PC-3 (cell line): ENCODE measurements around the gene PYDC1. TPM values are rescaled to one million over a fixed set of nuclear protein-coding genes. Genes with fewer than 3 reads are reported as not detected.

Source experiments
- ATAC-seq: fragments of 200-7000 bp; cut with Tn5 transposase; 2 replicates; pipeline ENCODE4 v1.9.1; 2020; ENCODE audit warnings: mild to moderate bottlenecking, moderate library complexity
- BruUV-seq: library from RNA; stranded (reverse); fragments of 400-500 nt; replicated peaks from 2 replicates; lab custom pipeline; 2021; lab: Mats Ljungman, UMichigan
- CTCF ChIA-PET: fragments of 300-600 bp; sonication (Branson Sonifier 250); formaldehyde crosslinking; loops from one replicate; lab custom pipeline; 2022; ENCODE audit warnings: antibody characterized with exemption; lab: Charles Lee
- POLR2A ChIA-PET: fragments of 300-600 bp; sonication (Branson Sonifier 250); formaldehyde crosslinking; loops from one replicate; lab custom pipeline; 2022; ENCODE audit warnings: antibody characterized with exemption; ENCODE audit not compliant: unreplicated experiment; lab: Charles Lee
- DNase-seq: peaks from one replicate; pipeline ENCODE4 v3.0.0-alpha.2; 2015
- H2AFZ ChIP-seq: fragments of 300-600 bp; sonication (generic); 2 replicates; pipeline ENCODE4 v1.6.0; 2016; ENCODE audit warnings: antibody characterized with exemption, low read length
- H3F3A ChIP-seq: fragments of 300-600 bp; sonication (generic); one replicate; pipeline ENCODE4 v1.6.0; 2017; ENCODE audit warnings: antibody characterized with exemption, low read length, control low read depth, mild to moderate bottlenecking; ENCODE audit not compliant: unreplicated experiment
- H3K27ac ChIP-seq: fragments of 300-600 bp; sonication (generic); 2 replicates; pipeline ENCODE4 v1.5.1; 2016; ENCODE audit warnings: mild to moderate bottlenecking, low read length
- H3K27me3 ChIP-seq: fragments of 300-600 bp; sonication (generic); 2 replicates; pipeline ENCODE4 v1.6.1; 2016; ENCODE audit warnings: low read length, mixed read lengths
- H3K36me3 ChIP-seq: fragments of 300-600 bp; sonication (generic); 2 replicates; pipeline ENCODE4 v1.6.1; 2016; ENCODE audit warnings: low read depth, mixed run types, low read length, mixed read lengths
- H3K4me1 ChIP-seq: fragments of 300-600 bp; sonication (generic); 2 replicates; pipeline ENCODE4 v1.5.1; 2016; ENCODE audit warnings: low read length; ENCODE audit not compliant: insufficient read depth
- H3K4me2 ChIP-seq: fragments of 300-600 bp; sonication (generic); 2 replicates; pipeline ENCODE4 v1.6.0; 2016; ENCODE audit warnings: low read length
- H3K4me3 ChIP-seq: fragments of 300-600 bp; sonication (generic); 2 replicates; pipeline ENCODE4 v1.5.1; 2016; ENCODE audit warnings: mild to moderate bottlenecking, low read length, mixed read lengths
- H3K79me2 ChIP-seq: fragments of 300-600 bp; sonication (generic); 2 replicates; pipeline ENCODE4 v1.6.1; 2017; ENCODE audit warnings: low read length, mixed read lengths
- H3K9ac ChIP-seq: fragments of 300-600 bp; sonication (generic); 2 replicates; pipeline ENCODE4 v1.6.0; 2016; ENCODE audit warnings: mild to moderate bottlenecking, low read length
- H3K9me2 ChIP-seq: fragments of 300-600 bp; sonication (generic); replicated peaks from 2 replicates; pipeline ENCODE4 v1.6.1; 2016; ENCODE audit warnings: mixed run types, low read length, mixed read lengths
- H3K9me3 ChIP-seq: fragments of 300-600 bp; sonication (generic); 2 replicates; pipeline ENCODE4 v1.6.1; 2016; ENCODE audit warnings: low read length, mixed read lengths
- H4K20me1 ChIP-seq: fragments of 300-600 bp; sonication (generic); 2 replicates; pipeline ENCODE4 v1.6.1; 2016; ENCODE audit warnings: low read length, mixed read lengths
- CTCF ChIP-seq: fragments of 300-600 bp; sonication (generic); conservative IDR thresholded peaks from 2 replicates; pipeline ENCODE4 v1.5.1; 2017; ENCODE audit warnings: antibody characterized with exemption, low read depth, mild to moderate bottlenecking, low read length
- EZH2 ChIP-seq: fragments of 300-600 bp; sonication (generic); IDR thresholded peaks from one replicate; pipeline ENCODE4 v1.6.1; 2017; ENCODE audit warnings: antibody characterized with exemption, mild to moderate bottlenecking, low read length; ENCODE audit not compliant: unreplicated experiment
- EZH2phosphoT487 ChIP-seq: fragments of 300-600 bp; sonication (generic); IDR thresholded peaks from 2 replicates; pipeline ENCODE4 v1.6.1; 2018; ENCODE audit warnings: mild to moderate bottlenecking, antibody characterized with exemption, low read length, borderline replicate concordance
- intact Hi-C: fragments of 100-400 bp; cut with micrococcal nuclease; formaldehyde crosslinking; loops from 2 replicates; pipeline ENCODE4 v1.9.0; 2023
- total RNA-seq: library from RNA; depleted of rRNA; stranded (reverse); fragments of >200 nt; gene quantifications from 2 replicates; pipeline ENCODE4 v1.2.3, GENCODE V29; 2014

The PYDC1 gene
- total RNA-seq, 1 experiment from 2014 or later: not detected

- H3K79me2 ChIP-seq: no peaks in the 10 kb centered on the region
- no TSS peak for BruUV-seq
- H3K9me3 ChIP-seq: no peaks in the 10 kb centered on the region
- POLR2A ChIA-PET: no interaction called here
- H3K4me1 ChIP-seq: 0 out of 2 replicates have a peak, but pooled peaks cover 7% of the 10 kb centered on the region
- H4K20me1 ChIP-seq: no peaks in the 10 kb centered on the region
- no peak for TF ChIP-seq EZH2
- TF ChIP-seq EZH2phosphoT487: no peak
- TF ChIP-seq CTCF: no peak
- DNase-seq: peak; percentile 57
- peak; percentile 95 for ATAC-seq
- CTCF ChIA-PET: interaction anchor here (0.6 kb wide), 1 partner anchor 605 kb away, joined by 6 read pairs; no protein-coding TSS in a partner anchor
- peak overlapping the region; percentile 68 for H3K4me3 ChIP-seq
- peaks cover 10% of the 10 kb centered on the region for H3K27me3 ChIP-seq
- no peaks in the 10 kb centered on the region for H3K36me3 ChIP-seq
- H3F3A ChIP-seq: no peaks in the 10 kb centered on the region
- H3K9me2 ChIP-seq: no peaks in the 10 kb centered on the region
- H3K9ac ChIP-seq: no peak overlapping the region
- no peak overlapping the region for H3K27ac ChIP-seq
- peak overlapping the region; percentile 87 for H2AFZ ChIP-seq
- intact Hi-C loops: no loop called here
- peak overlapping the region; percentile 94 for H3K4me2 ChIP-seq
Observed at GRCh38 chr16:31215287-31216162, 1.4 kb downstream of the PYDC1 start.

- Histone ChIP-seq H3K79me2 (no peaks in the 10 kb centered on the region), H3K4me1 (0 out of 2 replicates have a peak, but pooled peaks cover 7% of the 10 kb centered on the region), H2AFZ (peak overlapping the region; percentile 87; the same call in 1 of the 2 replicates), H3K27ac (no peak overlapping the region), H3K9me2 (no peaks in the 10 kb centered on the region), H3F3A (no peaks in the 10 kb centered on the region), H3K4me2 (peak overlapping the region; percentile 94), H3K27me3 (peaks cover 10% of the 10 kb centered on the region), H4K20me1 (no peaks in the 10 kb centered on the region), H3K9me3 (no peaks in the 10 kb centered on the region), H3K9ac (no peak overlapping the region), H3K4me3 (peak overlapping the region; percentile 68; the same call in 1 of the 2 replicates), H3K36me3 (no peaks in the 10 kb centered on the region)
- ChIA-PET CTCF (interaction anchor here (0.6 kb wide), 1 partner anchor 606 kb away, joined by 6 read pairs; no protein-coding TSS in a partner anchor), POLR2A (no interaction called here)
- intact Hi-C loops: no loop called here
- TF ChIP-seq EZH2phosphoT487 (no peak), EZH2 (no peak), CTCF (no peak)
- no peak for DNase-seq
- no TSS peak for BruUV-seq
- ATAC-seq: no peak
Observed at GRCh38 chr16:31214708-31215286, 2.1 kb downstream of the PYDC1 start.
